OCI-LY3 (cell line): Measurements from ENCODE around the gene TRPT1.

Experiments used
- H2AFZ ChIP-seq: fragments of 200-600, 300-600 bp; shearing (Covaris generic); 2 replicates; pipeline ENCODE4 v1.6.0; 2014; ENCODE audit warnings: antibody characterized with exemption, low read depth, low read length
- H3K27ac ChIP-seq: fragments of 200-600, 300-600 bp; sonication (generic); 2 replicates; pipeline ENCODE4 v1.5.1; 2014; ENCODE audit warnings: mild to moderate bottlenecking, low read length, moderate library complexity, mixed read lengths
- H3K27me3 ChIP-seq: fragments of 200-600, 300-600 bp; sonication (generic); 2 replicates; pipeline ENCODE4 v1.6.1; 2014; ENCODE audit warnings: low read depth, low read length, mixed read lengths
- H3K36me3 ChIP-seq: fragments of 200-600, 300-600 bp; sonication (generic); replicated peaks from 2 replicates; pipeline ENCODE3; 2014; ENCODE audit warnings: low read depth, low read length, mixed read lengths
- H3K4me1 ChIP-seq: fragments of 300-600, 200-600 bp; sonication (generic); 2 replicates; pipeline ENCODE4 v1.6.1; 2014; ENCODE audit warnings: low read length, mixed read lengths
- H3K4me2 ChIP-seq: fragments of 200-600, 300-600 bp; sonication (generic); 2 replicates; pipeline ENCODE4 v1.6.1; 2014; ENCODE audit warnings: low read length, mixed read lengths
- H3K4me3 ChIP-seq: fragments of 300-600, 200-600 bp; sonication (generic); 2 replicates; pipeline ENCODE4 v1.5.1; 2014; ENCODE audit warnings: antibody characterized with exemption, mild to moderate bottlenecking, low read length, moderate library complexity
- H3K79me2 ChIP-seq: fragments of 300-600, 200-600 bp; shearing (Covaris generic); 2 replicates; pipeline ENCODE4 v1.6.1; 2014; ENCODE audit warnings: mild to moderate bottlenecking, low read length, mixed read lengths
- H3K9ac ChIP-seq: fragments of 300-600, 200-600 bp; shearing (Covaris generic); 2 replicates; pipeline ENCODE4 v1.6.0; 2014; ENCODE audit warnings: mild to moderate bottlenecking, low read length, moderate library complexity
- H3K9me3 ChIP-seq: fragments of 200-600, 300-600 bp; shearing (Covaris generic); 2 replicates; pipeline ENCODE4 v1.6.1; 2014; ENCODE audit warnings: low read length, mixed read lengths; ENCODE audit not compliant: insufficient read depth
- H4K20me1 ChIP-seq: fragments of 200-600, 300-600 bp; sonication (generic); 2 replicates; pipeline ENCODE4 v1.6.1; 2016; ENCODE audit warnings: low read length, mixed read lengths; ENCODE audit not compliant: insufficient read depth
- CTCF ChIP-seq: fragments of 200-600, 300-600 bp; sonication (generic); IDR thresholded peaks from 2 replicates; pipeline ENCODE4 v1.5.1; 2014; ENCODE audit warnings: antibody characterized with exemption, low read length, low read depth
- EZH2phosphoT487 ChIP-seq: fragments of 200-600 bp; shearing (Covaris generic); IDR thresholded peaks from 2 replicates; pipeline ENCODE4 v1.6.1; 2018; ENCODE audit warnings: antibody characterized with exemption, mixed run types, low read depth

TRPT1 gene

GRCh38 chr11:64245401-64245796, 19.4 kb upstream of the TRPT1 start:
- peaks cover 36% of the 10 kb centered on the region for H3K4me1 ChIP-seq
- no peaks in the 10 kb centered on the region for H3K27me3 ChIP-seq
- H3K4me2 ChIP-seq: peak overlapping the region; percentile 87
- H3K79me2 ChIP-seq: peaks cover 57% of the 10 kb centered on the region
- H3K4me3 ChIP-seq: peak overlapping the region; percentile 97
- no peaks in the 10 kb centered on the region for H3K9me3 ChIP-seq
- peak overlapping the region; percentile 78 for H3K27ac ChIP-seq
- no peak overlapping the region for H2AFZ ChIP-seq
- H3K9ac ChIP-seq: peak overlapping the region; percentile 100
- TF ChIP-seq EZH2phosphoT487: no peak
- no peak for TF ChIP-seq CTCF
- H4K20me1 ChIP-seq: 0 out of 2 replicates have a peak, but pooled peaks cover 3% of the 10 kb centered on the region
- H3K36me3 ChIP-seq: peaks cover 19% of the 10 kb centered on the region

GRCh38 chr11:64244966-64245365, 19.0 kb upstream of the TRPT1 start:
- Histone ChIP-seq H3K9me3 (no peaks in the 10 kb centered on the region), H3K79me2 (peaks cover 59% of the 10 kb centered on the region), H3K4me2 (peak overlapping the region; percentile 87), H3K4me3 (peak overlapping the region; percentile 97), H3K9ac (peak overlapping the region; percentile 100), H4K20me1 (0 out of 2 replicates have a peak, but pooled peaks cover 3% of the 10 kb centered on the region), H3K27me3 (no peaks in the 10 kb centered on the region), H3K4me1 (peaks cover 36% of the 10 kb centered on the region), H3K27ac (peak overlapping the region; percentile 78), H3K36me3 (peaks cover 19% of the 10 kb centered on the region), H2AFZ (no peak overlapping the region)
- TF ChIP-seq CTCF (no peak), EZH2phosphoT487 (no peak)

GRCh38 chr11:64244107-64244506, 18.1 kb upstream of the TRPT1 start:
- TF ChIP-seq CTCF (no peak), EZH2phosphoT487 (no peak)
- peaks cover 59% of the 10 kb centered on the region for H3K79me2 ChIP-seq
- no peaks in the 10 kb centered on the region for H3K9me3 ChIP-seq
- H3K4me3 ChIP-seq: no peak overlapping the region
- H3K36me3 ChIP-seq: peaks cover 22% of the 10 kb centered on the region
- H3K9ac ChIP-seq: no peak overlapping the region
- no peaks in the 10 kb centered on the region for H3K27me3 ChIP-seq
- 0 out of 2 replicates have a peak, but pooled peaks cover 3% of the 10 kb centered on the region for H4K20me1 ChIP-seq
- H3K27ac ChIP-seq: no peak overlapping the region
- H2AFZ ChIP-seq: no peak overlapping the region
- peaks cover 42% of the 10 kb centered on the region for H3K4me1 ChIP-seq
- H3K4me2 ChIP-seq: no peak overlapping the region

- H3K79me2 ChIP-seq: peaks cover 59% of the 10 kb centered on the region
- H3K36me3 ChIP-seq: peaks cover 29% of the 10 kb centered on the region
- H3K27ac ChIP-seq: no peak overlapping the region
- H3K4me3 ChIP-seq: no peak overlapping the region
- no peak overlapping the region for H3K9ac ChIP-seq
- 0 out of 2 replicates have a peak, but pooled peaks cover 3% of the 10 kb centered on the region for H4K20me1 ChIP-seq
- H3K4me2 ChIP-seq: peak overlapping the region; percentile 89
- peaks cover 50% of the 10 kb centered on the region for H3K4me1 ChIP-seq
- TF ChIP-seq CTCF (no peak), EZH2phosphoT487 (no peak)
- H2AFZ ChIP-seq: no peak overlapping the region
- H3K9me3 ChIP-seq: no peaks in the 10 kb centered on the region
- no peaks in the 10 kb centered on the region for H3K27me3 ChIP-seq
These were observed 17.4 kb upstream of the TRPT1 start for GRCh38 chr11:64243236-64243854.
